GM18867 (cell line): ENCODE results near the gene PRDM10.

ENCODE experiments used
- ATAC-seq: cut with Tn5 transposase; IDR thresholded peaks from one replicate; pipeline ENCODE4 v1.9.1; 2021; ENCODE audit warnings: mild to moderate bottlenecking, moderate library complexity; ENCODE audit not compliant: unreplicated experiment

PRDM10 gene

GRCh38 chr11:129853518-129854231 lies 149.0 kb downstream of the PRDM10 start:
- ATAC-seq, result no peak

- ATAC-seq, result no peak
These were observed 150.4 kb downstream of the PRDM10 start for GRCh38 chr11:129852125-129852740.
